HG03432 (cell line): ENCODE results near the gene CPAMD8.
A peak's percentile ranks its signal among the peaks of the same experiment; 100 is the strongest.

Experiments used
- ATAC-seq: cut with Tn5 transposase; IDR thresholded peaks from one replicate; pipeline ENCODE4 v1.9.1; 2021; ENCODE audit warnings: mild to moderate bottlenecking, moderate library complexity; ENCODE audit not compliant: unreplicated experiment

Gene CPAMD8

GRCh38 chr19:16922592-16922934, 104.0 kb downstream of the CPAMD8 start:
- no peak for ATAC-seq

- ATAC-seq = no peak
Measured at GRCh38 chr19:16921766-16922591, 104.6 kb downstream of the CPAMD8 start.

- no peak for ATAC-seq
Measured at GRCh38 chr19:16920816-16921529, 105.6 kb downstream of the CPAMD8 start.

- no peak for ATAC-seq
Measured at GRCh38 chr19:16919496-16919895, 107.1 kb downstream of the CPAMD8 start.

- ATAC-seq = no peak
Measured at GRCh38 chr19:16917401-16917800, 109.2 kb downstream of the CPAMD8 start.

GRCh38 chr19:16915734-16916133, 110.9 kb downstream of the CPAMD8 start:
- ATAC-seq = no peak

GRCh38 chr19:16915135-16915534, 111.5 kb downstream of the CPAMD8 start:
- ATAC-seq = no peak

- ATAC-seq = no peak
Measured at GRCh38 chr19:16914421-16914820, 112.2 kb downstream of the CPAMD8 start.

GRCh38 chr19:16912780-16913179, 113.8 kb downstream of the CPAMD8 start:
- ATAC-seq = no peak

- ATAC-seq = no peak
Measured at GRCh38 chr19:16911046-16911445, 115.6 kb downstream of the CPAMD8 start.

- ATAC-seq = no peak
Measured at GRCh38 chr19:16908759-16909158, 117.9 kb downstream of the CPAMD8 start.

- no peak for ATAC-seq
Measured at GRCh38 chr19:16904599-16904998, 122.0 kb downstream of the CPAMD8 start.

GRCh38 chr19:16903347-16903746, 123.3 kb downstream of the CPAMD8 start:
- ATAC-seq = no peak

- no peak for ATAC-seq
Measured at GRCh38 chr19:16902545-16902944, 124.1 kb downstream of the CPAMD8 start.

GRCh38 chr19:16901491-16902175, 125.0 kb downstream of the CPAMD8 start:
- ATAC-seq = no peak

- ATAC-seq = no peak
Measured at GRCh38 chr19:16899566-16900075, 127.0 kb downstream of the CPAMD8 start.

- no peak for ATAC-seq
Measured at GRCh38 chr19:16898361-16899015, 128.1 kb downstream of the CPAMD8 start.

- no peak for ATAC-seq
Measured at GRCh38 chr19:16897856-16898161, 128.8 kb downstream of the CPAMD8 start.

GRCh38 chr19:16897029-16897855, 129.4 kb downstream of the CPAMD8 start:
- ATAC-seq = peak; percentile 54
